HG03108 (cell line): Measurements from ENCODE around the gene ITGA8.
"Not testable (repeated sequence)": the region's sequence is repeated elsewhere in the genome, so short reads cannot be mapped to it uniquely, and the experiment has no call there.

ENCODE experiments used
- ATAC-seq: cut with Tn5 transposase; IDR thresholded peaks from one replicate; pipeline ENCODE4 v1.9.1; 2021; ENCODE audit warnings: moderate library complexity; ENCODE audit not compliant: unreplicated experiment

The ITGA8 gene

DNA sequence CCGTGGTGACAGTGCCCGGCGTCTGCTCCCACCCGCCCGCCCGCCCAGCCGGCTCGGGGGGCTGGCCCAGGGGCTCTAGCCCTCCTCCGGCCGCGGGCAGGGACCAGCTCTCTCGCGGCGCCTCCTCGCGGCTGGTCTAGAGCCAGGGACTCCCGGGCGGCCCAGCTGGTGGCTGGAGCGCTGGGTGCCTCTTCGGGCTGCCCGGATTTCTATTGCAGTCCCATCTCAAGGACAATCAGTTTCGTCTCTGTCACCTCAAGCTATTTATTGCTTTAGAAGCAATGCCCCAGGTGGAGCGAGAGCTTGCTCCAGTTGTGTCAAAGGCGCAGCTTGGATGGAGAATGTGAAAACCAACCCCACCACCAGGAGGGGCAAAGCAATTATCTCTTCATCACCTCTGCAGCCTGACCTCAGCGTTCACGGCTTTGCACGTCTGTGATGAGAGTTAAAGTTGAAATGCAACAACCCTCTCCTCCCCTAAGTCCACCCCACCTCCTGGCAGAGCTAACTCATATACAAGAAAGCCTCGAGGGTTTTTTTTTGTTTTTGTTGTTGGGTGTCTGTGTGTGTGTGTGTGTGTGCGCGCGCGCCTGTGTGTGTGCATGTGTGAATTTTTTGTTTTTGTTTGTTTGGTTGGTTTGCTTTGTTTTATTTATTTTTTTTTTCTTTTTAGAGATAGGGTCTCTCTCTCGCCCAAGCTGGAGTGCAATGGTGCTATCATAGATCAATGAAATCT, at the start of gene ITGA8:
TSS of gene ITGA8 (minus strand) at position 24 of the 736 bp plus-strand sequence. CDS start 151 bp downstream, outside the sequence.
- ATAC-seq = no peak

DNA sequence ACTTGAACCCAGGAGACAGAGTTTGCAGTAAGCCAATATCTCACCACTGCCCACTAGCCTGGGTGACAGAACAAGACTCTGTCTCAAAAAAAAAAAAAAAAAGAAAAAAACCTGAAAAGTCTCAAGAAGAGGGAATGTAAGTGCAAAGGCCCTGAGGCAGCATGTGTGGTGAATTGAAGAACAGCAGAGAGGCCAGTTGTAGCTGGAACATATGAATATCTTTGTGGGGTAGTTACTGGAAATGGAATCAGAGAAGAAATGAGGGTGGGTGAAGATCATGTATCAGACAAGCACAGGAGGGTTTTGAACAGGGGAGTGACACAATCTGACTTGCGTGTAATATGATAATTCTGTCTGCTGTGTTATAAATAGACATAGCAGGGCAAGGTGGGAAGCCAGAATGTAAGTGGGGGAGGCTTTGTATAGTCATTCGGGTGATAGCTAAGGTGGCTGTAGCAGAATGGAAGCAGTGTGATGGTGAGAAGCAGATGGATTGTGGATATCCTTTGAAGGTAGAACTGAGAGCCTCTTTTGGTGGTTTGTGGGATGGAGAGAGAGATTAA, 45.3 kb upstream of the ITGA8 start:
- no peak for ATAC-seq

DNA sequence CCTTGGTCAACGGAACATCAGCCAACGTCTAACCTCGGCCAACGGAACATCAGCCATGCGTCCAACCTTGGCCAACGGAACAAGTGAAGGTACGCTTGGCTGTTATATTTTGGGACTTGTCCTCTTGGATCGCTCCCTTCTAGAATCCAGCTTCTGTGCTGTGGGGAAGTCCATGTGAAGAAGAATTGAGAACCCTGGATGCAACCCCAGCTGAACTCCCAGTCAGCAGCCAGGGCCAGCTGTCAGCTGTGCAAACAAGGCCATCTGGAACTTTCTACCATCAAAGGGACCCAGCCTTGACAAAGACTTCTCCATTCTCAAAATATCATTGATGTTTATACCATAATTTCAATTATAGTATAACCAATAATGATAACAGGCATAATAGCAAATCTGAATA, 43.3 kb upstream of the ITGA8 start:
- ATAC-seq = no peak

DNA sequence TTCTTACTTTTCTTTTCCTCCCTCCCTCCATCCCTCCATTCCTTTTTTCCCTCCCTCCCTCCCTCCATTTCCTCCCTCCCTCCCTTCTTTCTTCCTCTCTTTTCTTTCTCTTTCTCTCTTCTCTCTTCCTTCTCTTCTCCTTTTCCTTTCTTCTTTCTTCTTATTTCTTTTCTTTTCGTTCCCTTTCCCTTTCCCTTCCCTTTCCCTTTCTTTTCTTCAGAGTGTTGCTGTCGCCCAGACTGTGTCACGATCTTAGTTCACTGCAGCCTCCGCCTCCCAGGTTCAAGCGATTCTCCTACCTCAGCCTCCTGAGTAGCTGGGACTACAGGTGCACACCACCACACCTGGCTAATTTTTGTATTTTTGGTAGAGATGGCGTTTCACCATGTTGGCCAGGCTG, 42.5 kb upstream of the ITGA8 start:
- not testable (repeated sequence) for ATAC-seq

DNA sequence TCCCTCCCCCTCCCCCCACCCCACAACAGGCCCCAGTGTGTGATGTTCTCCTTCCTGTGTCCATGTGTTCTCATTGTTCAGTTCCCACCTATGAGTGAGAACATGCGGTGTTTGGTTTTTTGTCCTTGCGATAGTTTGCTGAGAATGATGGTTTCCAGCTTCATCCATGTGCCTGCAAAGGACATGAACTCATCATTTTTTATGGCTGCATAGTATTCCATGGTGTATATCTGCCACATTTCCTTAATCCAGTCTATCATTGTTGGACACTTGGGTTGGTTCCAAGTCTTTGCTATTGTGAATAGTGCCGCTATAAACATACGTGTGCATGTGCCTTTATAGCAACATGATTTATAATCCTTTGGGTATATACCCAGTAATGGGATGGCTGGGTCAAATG, 41.5 kb upstream of the ITGA8 start:
- not testable (repeated sequence) for ATAC-seq

DNA sequence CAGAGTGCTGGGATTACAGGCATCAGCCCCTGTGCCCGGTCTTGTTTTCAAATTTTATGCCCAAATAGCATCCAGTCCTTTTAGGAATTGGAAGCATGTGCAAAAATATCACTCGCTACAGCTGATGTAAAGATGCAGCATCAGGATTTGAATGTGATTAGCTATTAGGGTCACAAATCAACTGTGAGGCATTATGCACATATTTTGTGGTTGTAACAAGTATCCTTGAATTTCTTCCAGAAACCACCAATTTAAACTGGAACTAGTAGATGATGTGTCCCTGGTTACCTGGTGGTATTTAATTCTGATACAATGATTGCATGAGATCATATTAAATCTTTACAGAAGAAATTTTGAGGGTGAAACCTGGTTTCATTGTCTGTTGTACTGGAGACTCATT, 41.0 kb upstream of the ITGA8 start:
- no peak for ATAC-seq

DNA sequence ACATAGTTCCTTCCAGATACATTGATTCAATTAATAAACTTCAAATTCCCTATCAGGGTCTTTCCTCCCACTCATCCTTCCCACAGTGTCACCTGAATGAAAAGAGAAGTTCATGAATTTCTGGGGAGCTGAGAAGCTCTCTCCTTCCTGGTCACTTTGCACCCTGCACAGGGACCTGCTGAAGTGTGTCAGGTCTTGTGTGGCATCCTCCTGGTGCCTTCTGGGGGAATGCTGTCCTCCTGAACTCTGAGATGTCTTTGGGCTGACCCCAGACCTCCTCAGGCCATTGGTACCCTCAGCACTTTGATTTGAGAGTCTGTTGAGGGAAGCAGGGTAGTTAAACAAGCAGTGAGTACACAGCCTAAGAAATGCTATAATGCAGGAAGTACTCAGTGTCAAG, 39.5 kb upstream of the ITGA8 start:
- no peak for ATAC-seq

DNA sequence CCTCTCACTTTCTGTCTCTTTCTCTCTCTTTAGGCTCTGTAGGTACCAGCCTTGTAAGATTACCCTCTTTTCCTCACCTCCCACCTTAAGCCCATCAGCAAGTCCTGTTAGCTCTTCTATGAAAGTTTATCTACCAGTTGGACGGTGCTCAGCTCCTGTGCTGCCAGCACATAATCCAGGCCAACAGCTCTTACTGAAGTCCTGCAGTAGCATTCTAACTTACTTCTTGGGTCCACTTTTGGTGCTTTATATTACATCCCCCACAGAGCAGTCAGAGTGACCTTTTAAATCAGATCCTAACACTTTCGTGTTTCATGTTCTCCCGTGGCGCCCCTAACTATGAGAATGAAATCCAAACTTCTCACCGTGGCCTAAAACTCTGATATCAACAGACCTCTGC, 38.9 kb upstream of the ITGA8 start:
- ATAC-seq = no peak

DNA sequence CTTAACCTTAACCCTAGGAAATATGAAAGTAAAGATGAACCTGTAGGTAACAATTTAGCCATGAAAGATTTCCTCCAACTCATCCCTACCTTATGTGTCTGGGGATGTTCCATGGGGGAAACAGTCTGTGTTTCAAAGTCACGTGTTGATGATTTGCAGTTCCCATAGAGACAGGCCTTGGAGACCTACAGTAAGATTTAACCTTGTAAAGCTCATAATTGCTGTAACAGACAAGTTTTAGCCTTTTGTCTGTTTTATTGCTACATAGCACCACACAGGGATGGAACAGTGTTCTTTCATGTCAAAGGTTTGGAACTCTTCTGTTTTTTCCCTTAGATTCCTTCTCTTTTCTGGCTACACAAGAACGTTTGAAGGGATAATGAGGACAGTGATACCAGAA, 35.2 kb upstream of the ITGA8 start:
- no peak for ATAC-seq

DNA sequence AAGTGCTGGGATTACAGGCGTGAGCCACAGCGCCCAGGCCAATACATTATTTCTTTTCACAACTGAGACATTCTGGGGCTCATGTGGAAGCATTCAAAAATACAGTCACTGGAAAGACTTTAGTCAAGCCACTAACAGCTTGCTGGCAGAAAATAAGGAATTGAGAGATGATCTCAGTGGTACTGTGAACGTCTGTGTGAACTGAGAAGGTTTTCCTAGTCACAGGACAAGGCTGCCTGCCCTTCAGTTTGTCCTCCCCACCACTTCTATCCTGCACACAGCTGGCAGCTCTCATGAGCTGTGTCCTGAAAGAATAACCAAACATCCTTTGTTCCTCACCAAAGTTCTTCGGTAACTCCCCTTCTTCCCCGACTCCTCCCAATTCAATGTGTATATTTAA, 31.3 kb upstream of the ITGA8 start:
- ATAC-seq = no peak

DNA sequence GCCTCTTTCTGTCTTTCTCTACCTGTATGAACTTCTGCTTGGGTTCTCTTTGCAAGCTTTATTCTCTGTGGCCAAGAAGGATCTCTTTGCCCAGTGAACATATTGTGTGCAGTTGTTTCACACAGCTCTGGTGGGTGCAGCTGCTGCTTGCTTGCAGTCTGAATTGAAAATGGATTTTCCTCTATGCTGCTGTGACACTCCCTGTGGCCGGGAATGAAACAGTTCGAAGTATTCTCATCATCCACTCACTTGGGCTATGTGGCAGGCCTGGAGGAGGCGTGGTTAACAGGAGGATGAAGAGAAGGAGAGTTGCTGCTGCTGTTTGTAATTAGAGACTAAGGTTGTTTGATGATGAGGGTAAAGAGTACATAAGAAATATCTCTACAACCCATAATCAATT, 28.4 kb upstream of the ITGA8 start:
- ATAC-seq = no peak

DNA sequence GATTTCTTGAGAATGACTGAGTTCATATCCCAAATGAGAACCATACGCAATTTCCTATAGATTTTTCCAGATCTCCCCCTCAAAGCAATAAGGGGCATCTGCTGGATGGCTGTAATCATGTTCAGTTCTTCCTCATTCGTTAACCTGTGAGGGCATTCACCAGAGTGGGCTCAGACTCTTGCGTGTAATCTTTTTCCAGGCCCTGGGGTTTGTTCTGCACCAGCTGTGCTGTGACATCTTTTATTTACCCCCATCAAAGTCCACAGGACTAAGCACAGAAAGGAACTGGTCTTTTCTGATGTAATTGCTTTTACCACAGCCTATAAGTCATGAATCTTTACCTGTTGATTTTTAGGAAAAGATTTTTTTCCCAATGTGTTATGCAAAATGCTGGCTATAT, 27.9 kb upstream of the ITGA8 start:
- ATAC-seq = no peak

DNA sequence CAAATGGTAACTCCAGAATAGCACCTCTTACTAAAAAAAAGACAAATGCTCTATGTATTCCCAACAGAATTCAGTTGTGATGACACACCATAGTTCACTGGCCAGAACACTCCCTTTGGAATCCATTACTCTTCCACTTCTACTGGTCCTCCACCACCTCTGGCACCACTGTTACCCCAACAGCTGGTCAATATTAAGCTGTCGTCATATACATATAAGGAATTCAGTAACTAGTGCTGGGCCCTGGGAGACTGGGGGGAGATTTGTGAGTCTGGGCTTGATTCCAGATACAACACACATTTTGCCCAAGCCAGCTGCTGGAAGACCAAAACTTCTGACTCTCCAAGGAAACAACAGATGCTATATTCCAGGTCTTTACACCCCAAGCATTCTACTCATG, 26.0 kb upstream of the ITGA8 start:
- no peak for ATAC-seq

DNA sequence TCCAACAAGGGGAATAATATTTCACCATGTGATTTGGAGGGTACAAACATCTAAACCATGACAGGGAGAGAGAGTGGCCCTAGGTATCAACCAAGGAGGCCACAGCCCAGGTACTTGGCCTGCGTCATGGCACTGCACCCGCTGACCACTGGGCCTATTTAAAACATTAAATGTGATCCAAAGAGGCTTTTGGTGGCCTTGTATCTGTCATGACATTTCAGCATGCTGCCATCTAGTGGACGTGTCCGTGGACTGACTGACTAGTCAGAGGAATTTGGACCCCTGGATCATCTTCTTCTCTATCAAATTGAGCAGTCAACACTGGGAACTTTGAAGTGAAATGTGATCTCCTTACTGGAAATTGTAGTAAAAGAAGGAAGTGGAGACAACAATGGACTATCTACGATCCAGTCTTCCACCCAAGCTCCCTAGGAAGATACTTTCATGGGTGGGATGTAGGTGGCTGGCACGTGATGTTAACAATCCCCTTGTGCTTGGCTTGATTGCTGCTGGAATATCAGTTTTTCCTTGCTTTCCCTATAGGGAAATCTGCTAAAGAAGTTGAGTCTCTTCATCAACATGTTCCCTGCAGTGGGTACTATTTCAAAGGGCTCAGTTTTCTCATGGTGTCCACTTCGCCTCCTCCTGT, 24.6 kb upstream of the ITGA8 start:
- no peak for ATAC-seq

DNA sequence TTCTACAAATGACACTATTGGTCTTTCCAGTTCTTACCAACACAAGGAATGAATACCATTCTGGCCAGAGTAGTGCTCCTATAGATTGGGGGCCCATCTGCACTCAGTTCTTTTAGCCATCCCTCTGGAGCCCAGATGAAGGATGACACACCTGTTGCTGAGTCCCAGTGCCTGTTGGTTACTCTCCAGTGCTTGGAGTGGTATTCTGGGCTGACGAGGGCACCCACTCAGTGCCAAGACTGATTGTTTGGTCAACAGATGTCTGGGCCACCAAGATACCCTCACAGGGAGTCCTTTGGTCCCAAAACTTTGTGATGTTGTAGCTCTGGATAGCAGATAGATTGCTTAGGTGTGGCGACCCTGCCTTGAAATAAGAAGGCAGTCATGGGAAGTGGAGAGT, 23.7 kb upstream of the ITGA8 start:
- no peak for ATAC-seq

DNA sequence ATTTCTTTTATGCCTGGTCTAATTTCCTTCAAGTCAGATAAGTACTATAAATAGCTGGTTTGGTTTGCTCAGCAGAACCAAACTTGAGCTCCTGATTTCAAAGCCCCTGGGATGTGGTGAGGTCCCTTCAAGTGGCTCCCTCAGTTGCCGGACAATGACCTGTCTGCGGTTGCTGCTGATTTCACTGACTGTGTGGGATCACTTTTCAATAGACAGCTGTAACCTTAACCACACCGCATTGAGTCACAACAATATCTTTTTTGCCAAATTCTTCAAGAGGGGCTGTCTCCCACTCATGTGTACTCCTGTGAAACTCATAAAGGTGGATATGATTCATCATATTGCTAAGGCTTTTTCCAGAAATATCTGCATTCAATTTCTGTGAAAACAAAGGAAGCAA, 23.1 kb upstream of the ITGA8 start:
- ATAC-seq = no peak

DNA sequence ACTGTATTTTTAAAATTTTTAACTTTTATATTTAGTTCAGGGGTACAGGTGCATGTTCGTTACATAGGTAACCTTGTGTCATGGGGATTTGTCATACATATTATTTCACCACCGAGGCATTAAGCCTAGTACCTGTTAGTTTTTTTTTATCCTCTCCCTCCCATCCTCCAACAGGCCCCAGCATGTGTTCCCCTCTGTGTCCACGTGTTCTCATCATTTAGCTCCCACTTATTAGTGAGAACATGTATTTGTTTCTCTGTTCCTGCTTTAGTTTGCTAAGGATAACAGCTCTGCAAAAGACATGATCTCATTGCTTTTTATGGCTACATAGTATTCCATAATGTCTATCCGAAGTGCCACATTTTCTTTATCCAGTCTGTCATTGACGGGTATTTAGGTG, 22.4 kb upstream of the ITGA8 start:
- ATAC-seq = no peak

DNA sequence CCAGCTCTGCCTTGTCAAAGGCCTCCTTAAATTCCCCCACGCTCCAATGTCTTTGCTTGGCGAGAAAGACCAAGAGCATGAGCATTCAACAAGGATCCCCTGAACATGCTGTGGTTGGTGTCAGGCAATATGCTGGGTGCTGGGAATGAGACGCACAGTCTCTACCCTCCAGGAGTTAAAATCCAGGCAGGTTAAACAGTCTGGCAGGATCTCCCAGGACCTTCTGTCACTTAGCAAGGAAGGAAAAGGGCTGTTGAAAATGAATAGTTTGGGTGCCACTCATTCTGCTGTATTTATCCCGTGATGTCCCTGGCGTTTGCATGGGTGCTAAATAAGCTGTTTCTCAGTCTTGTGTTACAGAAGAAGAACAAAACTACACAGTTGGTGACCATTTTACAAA, 21.9 kb upstream of the ITGA8 start:
- ATAC-seq = no peak

DNA sequence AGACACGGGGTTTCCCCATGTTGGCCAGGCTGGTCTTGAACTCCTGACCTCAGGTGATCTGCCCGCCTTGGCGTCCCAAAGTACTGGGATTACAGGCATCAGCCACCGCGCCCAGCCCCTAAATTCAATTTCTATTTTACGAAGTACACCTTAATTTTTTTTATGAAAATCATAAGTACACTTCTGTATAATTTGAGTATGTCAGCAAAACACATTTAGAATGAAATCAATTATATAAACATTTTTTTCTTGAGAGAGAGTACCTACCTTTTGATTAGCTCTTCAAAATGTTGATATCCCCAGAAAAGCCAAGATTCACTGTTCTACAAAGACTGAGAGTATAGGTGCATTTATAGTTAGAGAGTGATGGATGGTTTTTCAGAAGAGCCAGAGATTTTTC, 20.5 kb upstream of the ITGA8 start:
- ATAC-seq = no peak

DNA sequence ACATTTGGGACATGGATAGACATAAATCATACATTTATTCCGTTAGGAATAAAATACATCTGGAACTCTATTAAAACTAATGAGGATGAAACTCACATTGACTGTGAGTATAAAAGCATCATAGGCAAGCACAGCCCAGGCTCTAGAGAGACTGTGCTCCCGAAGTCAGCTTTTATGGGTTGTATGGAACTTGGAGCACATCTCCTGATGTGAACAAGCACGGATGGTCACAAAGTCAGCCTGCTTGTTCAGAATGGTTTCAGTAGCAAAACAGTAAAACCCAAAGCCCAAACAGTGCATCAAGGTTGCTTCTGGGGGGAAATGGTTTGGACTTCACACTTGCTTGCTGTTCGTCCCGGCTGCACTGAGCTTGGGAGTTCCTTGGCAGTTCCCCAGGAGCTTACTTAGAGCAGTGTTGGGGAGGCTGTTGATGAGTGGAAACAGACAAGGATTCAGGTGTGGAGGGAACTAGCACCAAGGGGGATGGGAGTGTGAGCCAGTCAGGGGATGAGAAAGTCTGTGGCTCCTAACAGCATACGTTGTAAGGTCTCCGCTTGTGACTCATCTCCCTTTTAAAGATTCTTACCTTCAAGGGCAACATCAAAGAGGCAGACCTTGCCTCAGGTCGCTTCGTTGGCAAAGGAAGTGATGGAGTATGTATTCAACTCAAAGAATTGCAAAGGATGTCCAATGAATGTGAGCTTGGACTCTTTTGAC, 19.7 kb upstream of the ITGA8 start:
- no peak for ATAC-seq

DNA sequence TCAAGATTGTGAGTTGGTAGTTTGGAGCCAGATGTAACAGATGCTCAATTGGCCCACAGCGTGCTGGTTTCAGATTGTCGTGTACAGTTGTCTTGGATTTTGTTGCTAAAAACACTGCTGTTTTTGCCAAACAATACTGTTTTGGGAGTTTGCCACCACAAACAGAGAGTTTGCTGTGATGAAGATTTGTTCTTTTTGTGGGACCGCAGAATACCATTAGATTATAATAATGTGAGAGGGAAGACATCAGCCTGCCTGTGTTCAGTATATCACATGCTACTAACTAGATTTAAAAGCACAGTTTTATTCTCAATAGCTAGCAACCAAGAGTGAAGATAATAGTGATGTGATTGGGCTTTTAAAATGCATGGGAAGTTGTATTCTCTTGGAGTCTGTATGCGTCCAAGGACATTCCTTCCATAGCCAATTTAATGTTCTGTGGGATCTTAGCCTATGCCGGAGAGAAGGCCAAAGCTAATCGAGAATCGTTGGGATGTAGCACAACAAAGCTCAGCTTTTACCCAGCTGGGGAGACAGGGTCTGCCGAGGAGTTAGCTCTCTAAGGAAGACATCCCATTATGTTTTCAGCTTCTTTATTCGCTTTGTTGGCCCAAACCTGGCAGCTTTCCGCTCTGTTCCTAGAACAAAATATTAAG, 18.7 kb upstream of the ITGA8 start:
- ATAC-seq = no peak
